LNCAP (cell line): ENCODE results near the gene AMPD2.

ENCODE experiments used
- CTCF ChIP-seq: fragments of 450-650 bp; IDR thresholded peaks from 2 replicates; pipeline ENCODE4 v1.5.1; 2017; ENCODE audit warnings: mild to moderate bottlenecking

The AMPD2 gene

GRCh38 chr1:109623601-109624161 is 4.0 kb downstream of the AMPD2 start:
- TF ChIP-seq CTCF: no peak

- TF ChIP-seq CTCF: no peak
Observed at GRCh38 chr1:109624201-109625010, 4.8 kb downstream of the AMPD2 start.

GRCh38 chr1:109625176-109625575 is 5.5 kb downstream of the AMPD2 start:
- no peak for TF ChIP-seq CTCF

GRCh38 chr1:109625601-109626560 is 6.2 kb downstream of the AMPD2 start:
- TF ChIP-seq CTCF: no peak

GRCh38 chr1:109626682-109627408 is 7.2 kb downstream of the AMPD2 start:
- no peak for TF ChIP-seq CTCF

GRCh38 chr1:109627692-109628399 is 8.2 kb downstream of the AMPD2 start:
- no peak for TF ChIP-seq CTCF
